Activated T-helper 1 cell treated with anti-CD3 and anti-CD28 coated beads, Interleukin-2, amount 50 U/mL, for 16 hours (primary cell): ENCODE measurements around the gene AGTRAP.

Experiments
- DNase-seq, 2 donors: peaks; one replicate each; pipeline ENCODE4 v3.0.0-alpha.2; 2020; ENCODE audit warnings: low read depth in 1 of 2, low spot score in 1 of 2

AGTRAP gene

DNA sequence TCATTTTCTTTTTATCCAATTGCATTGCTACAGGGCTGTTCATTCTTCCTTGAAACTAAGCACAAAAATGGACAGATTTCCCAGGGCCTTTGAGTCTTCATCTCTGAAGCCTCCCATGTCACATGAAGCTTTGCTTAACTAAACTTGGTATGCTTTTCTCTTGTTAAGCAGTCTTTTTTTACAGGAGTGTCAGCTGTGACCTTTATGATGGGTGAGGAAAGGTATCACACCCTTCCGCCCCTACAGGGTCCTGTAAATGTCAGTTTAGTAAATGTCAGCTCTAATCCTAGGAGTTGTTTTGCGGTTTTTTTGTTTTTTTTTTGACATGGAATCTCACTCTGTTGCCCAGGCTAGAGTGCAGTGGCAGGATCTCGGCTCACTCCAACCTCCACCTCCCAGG lies 2.6 kb upstream of the AGTRAP start:
- DNase-seq, result no peak

DNA sequence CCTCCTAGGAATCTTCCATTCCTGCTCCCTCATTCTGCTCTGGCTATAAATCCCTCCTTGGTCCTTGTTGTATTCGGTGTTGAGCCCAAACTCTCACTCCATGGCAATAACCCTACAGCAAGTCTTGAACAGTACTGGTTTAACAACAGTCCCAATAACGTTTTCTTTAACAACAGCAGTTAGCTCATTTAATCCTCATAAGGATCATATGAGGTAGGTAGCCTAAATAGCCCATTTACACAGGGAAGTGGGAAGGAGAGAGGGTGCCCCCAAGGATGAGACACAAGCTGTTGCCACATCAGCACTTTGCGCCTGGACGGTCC lies 444 bp upstream of the AGTRAP start:
- DNase-seq, result no peak

DNA sequence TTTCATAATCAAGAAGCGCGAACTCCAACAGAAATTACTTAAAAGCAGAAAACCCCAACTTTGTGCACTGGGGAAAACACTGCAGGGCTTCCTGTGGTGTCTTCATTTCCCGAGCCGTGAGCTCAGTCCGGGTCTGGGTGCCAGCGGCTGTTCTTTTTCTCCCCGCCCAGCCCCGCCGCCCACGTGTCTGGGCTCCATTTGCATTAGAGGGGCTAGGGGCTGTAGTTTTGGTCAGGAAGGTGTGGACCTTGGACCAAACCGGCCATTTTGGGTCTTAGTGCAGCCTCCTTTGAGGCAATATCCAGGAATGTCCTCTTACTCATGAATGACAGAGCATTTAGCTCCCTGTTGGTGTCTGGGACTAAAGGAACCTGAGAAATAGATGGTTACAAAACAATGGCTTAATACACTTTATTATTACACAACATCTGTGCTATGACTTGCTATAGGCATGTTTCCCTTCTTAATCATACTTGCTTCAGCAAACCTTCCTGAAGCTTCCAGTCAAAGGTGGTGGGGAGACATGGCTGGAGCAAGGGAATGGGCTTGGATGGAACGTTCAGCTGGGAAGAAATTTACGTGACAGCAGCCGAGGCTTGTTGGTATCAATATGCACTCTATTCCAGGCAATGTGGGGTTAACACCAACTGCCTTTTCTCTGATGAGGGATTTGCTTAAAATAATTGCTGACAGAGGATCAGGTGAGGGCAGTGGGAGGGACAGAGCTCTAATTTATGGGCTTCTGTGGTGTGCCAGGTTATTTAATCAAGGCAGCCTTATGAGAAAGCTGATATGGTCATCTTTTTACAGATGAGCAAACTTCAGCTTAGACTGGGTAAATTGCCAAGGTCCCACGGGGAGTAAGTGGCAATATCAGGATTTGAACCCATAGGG lies 1.1 kb downstream of the AGTRAP start:
- DNase-seq, result peak; percentile 8 to 21

DNA sequence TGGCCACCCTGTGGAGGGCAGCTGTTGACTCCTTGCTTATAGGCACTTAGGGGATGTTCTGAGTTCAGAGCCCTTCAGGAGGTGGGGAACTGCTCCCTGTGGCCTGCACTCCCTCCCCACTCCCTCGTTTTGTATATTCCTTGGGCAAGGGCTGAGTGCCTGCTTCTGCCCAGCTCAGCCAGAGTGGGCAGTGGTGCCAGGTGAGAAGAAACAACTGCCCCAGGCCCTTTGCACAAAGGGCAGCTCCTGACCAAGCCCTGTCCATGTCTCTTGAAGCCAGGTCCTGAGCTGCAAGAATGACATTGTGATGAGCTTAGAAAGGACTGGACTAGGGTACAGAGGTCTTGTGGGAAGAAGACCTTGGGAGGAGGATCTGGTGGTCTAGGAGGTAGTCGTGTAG lies 2.2 kb downstream of the AGTRAP start:
- no peak for DNase-seq

DNA sequence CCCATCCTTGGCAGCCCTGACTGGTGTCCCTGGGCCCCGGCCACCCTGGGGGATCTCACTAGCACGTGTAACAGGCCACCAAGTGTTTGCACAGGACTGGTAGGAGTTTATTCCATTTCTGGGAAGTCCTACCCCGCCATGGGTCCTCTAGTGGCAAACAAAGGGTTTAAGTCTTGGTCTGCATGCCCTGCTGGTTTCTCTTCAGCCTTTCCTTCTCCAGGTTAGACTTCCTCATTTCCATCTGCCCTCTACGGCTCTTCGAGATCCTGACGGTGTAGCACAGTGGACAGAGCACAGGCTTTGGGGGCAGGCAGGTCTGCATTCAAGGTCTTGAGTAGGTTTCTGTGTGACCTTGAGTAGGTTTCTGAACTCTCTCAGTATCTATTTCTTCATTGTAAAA lies 2.8 kb downstream of the AGTRAP start:
- no peak for DNase-seq

DNA sequence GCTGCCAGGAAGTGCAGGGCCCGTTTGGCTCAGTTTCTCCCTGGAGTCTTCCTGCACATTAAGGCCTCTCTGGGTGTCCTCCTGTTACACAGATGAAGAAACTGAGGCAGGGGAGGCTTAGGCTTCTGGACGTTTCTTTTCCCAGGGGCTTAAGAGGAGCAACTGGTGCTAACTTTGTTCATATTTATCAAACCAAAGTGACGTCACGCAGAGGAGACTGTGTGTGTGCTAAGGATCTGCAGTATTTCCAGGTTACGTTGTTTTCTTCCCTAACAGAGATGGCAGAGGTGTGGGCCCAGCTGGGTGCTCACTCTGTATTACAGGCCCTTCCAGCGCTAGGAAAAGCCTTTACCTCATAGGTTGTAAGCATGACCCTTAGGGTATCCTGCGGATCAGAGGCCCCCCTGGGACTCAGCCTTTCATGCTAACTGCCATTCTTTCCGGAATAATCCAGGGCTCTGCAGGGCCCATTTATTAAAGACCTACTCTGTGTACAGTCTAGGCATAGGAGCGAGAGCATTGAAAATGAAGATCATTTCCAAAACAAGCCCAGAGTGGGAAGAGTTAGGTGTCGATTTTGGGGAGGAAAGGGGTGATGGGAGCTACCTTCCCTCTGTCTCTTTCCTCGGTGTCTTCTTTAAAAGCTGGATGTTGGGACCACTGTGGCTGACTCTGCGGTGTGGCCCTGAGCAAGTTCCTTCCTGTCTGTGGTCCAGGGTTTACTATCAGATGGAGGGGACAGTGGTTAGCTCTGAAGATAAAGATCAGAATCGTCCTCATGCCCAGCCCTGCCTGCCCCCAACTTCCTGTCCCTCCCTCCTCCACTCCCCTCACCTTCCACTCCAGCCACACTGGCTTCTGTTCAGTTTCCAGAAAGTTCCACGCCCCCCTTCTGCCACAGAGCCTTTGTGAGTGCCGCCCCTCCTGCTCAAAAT lies 4.6 kb downstream of the AGTRAP start:
- DNase-seq, result no peak

DNA sequence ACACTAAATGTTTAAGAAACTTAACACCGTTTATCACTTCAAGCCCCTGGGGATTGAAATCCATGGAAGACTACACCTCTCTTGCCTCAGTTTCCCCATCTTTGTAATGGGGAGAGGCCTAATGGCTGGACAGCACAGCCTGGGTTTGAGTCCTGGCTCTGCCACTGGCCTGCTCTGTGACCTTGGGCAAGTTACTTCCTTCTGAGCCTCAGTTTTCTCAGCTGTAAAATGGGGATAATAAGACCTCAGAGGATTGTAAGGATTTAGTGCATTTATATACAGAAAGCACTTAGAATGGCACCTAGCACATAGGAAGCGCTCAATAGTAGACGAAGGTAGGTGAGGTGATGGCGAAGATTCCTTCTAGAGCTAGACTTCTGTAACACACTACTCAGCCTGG lies 5.5 kb downstream of the AGTRAP start:
- no peak for DNase-seq

DNA sequence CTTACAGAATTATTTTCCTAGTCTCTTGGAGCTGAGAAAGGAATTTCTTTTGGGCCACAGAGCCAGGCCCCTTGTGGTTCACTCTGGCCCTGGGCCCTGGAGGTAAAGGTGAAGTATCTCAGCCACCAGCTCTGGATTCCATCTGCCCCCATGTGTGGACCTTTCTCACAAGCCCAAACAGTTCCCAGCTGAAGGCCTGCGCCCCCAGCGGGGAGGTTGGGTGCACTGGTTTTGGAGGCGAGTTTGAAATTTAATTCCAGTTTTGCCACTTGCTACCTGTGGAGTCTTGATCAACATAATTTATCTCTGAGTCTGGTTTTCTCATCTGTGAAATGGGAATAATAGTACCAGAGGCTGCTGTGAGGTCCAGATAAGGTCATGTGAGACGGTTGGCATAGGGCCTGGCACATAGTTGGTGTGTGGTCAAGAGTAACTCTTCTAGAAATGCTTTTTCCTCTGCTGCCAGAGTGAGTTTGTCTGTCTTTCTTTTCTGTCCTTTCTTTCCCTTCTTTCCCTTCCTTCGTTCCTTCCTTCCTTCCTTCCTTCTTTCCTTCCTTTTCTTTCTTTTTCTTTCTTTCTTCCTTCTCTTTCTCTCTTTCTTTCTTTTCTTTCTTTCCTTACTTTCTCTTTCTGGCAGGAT lies 6.1 kb downstream of the AGTRAP start:
- no peak for DNase-seq

DNA sequence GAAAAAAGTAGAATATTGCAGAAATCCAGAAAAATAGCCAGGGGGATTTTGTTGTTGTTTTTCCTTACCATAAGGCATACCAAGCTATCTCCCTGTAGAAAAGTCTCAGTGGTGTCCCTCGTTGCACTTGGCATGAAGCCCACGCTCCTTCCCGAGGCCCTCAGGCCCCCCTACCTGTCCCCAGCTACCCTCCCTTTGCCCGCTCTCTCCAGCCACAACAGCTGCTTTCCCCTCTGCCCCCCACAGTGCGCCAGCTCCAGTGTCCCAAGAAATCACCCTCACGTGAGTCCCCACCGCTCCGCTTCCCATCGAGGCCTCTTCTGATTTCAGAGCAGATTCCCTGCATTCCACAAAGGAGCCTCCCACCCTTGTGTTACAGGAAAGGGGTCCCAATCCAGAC lies 8.4 kb downstream of the AGTRAP start:
- no peak for DNase-seq

DNA sequence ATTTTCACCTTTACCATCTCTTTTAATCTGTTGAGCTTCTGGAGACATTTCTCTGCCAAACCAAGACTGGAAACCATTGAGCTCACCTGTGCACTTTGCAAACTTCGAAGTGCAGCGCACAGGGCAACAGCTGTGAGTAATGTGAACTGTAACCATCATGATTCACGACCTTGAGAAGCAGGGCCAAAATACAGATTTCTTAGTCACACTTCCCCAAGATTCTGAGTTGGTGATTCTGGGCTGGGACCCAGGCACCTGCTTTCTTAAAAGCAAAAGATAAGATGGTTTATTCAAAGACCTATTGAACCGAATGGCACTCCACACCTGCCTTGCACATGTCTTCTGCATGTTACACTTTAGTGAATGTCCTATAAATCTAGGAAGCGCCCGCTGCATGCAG lies 10.2 kb downstream of the AGTRAP start:
- no peak for DNase-seq

DNA sequence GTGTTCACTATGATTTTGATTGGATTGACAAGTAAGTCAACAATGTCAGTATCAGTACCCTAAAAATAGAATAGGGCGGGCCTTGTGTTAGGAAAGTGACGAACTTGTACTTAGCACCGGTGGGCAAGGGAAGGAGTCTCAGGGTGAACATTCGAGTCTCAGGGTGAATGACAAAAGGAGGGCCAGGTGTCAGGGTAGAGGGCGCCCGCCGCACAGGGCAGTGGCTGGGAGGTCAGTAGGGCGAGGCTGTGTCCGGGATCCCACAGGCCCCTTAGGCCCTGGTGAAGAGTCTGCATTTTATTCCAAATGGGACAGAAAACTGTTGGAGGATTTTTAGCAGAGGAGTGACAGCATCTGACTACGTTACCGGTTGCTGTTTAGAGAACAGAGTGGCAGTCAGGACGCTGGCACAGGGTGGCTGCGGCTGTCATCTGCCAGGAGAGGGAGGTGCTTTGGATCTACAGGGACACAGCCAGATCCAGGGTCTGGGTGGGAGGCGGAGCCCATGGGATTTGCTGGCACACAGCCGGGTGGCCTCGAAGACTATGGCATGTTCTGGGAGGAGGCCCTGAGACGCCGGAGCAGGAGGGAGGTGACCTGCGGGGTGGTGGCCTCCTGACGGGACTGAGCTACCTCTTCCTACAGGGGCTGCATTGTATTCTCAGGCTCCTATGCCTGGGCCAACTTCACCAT lies 11.0 kb downstream of the AGTRAP start:
- no peak for DNase-seq

DNA sequence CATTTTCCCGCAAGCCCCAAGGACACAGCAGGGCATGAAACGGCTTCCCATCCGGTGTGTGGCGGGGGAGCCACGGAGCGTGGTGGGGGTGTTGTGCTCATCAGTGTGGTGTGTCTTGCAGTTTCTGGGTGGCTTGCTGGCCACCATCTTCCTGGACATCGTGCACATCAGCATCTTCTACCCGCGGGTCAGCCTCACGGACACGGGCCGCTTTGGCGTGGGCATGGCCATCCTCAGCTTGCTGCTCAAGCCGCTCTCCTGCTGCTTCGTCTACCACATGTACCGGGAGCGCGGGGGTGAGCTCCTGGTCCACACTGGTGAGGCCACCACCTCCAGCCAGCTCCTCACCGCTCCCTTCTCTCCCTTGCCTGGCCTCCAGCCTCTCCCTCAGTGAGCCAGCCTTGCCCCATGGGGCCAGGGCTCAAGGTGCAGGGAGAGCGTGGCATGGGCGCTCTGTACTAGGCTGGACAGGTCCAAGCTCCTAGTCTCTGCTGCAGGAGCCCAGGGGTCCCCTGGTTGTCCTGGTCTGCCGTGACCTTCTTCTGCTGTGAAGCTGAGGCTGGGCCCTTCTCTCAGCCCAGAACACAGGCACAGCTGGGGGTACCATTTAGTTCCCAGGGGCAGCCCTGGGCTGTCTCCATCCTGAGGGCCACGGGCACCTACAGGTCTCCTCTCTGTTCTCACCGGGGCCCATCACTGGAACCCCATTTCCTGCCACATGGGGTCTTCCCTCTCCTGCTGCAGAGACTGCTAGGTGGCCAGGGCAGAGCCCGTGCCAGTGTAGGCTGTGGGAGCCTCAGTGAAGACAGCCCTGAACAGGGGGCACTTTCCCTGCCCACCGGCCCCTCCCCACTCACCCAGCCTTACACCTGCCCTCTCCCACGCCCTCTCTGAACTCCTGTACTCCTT lies 12.6 kb downstream of the AGTRAP start:
- no peak for DNase-seq

DNA sequence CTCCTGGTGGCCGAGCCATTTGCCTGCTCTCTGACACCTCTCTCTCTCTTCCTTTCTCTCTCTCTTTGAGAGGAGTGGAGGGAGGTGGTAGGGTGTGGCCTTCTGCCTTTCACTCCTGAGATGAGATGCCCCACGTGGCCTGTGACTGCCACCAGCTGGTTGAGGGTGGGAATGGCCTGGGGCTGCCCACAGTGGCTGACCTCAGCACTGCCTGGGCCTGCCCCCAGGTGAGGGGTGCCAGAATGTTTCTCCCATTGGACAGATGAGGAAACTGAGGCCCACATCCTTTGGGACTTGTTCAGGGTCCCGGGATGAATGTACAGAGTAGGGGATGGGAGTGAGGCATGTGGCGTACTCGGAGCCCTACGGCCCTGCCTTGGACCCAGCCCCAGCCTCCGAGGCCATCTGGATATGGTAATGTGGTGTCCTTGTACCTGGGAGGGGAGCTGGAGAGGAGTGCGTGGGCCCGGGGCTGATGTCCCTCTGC lies 13.3 kb downstream of the AGTRAP start:
- peak in 1 of 2 donors; percentile 16 for DNase-seq

DNA sequence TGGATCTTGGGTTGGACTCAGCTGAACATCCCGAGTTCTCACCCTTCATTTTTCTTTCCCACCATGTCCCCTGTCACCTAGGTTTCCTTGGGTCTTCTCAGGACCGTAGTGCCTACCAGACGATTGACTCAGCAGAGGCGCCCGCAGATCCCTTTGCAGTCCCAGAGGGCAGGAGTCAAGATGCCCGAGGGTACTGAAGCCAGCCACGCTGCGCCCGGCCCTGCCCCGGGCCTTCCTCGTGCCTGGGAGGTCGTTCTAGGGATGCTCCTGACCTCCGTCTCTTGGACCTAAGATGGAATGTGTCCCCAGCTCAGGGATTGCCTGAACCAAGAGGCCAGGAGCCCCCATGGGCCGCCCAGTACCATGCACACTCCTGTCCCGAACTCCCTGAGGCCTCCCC lies 14.1 kb downstream of the AGTRAP start:
- no peak for DNase-seq

DNA sequence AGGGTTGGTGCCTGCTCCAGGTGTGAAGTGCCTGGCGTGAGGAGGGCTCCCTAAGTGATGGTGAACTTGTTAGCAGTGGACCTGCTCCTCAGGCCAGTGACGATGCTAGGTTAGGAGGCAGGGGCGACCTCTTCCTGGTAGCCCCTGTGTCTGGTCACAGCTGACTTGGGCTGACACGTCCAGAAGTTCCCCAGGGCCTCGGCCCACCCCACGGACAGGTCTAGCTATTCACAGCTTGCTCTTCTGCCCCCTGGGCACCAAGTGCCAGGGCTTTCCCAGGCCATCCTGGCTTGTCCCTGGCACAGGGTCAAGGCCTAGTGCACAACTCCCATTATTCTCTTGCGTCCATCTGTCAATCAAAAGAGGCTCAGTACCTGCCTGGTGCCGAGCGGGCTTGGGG lies 15.2 kb downstream of the AGTRAP start:
- DNase-seq, result no peak

DNA sequence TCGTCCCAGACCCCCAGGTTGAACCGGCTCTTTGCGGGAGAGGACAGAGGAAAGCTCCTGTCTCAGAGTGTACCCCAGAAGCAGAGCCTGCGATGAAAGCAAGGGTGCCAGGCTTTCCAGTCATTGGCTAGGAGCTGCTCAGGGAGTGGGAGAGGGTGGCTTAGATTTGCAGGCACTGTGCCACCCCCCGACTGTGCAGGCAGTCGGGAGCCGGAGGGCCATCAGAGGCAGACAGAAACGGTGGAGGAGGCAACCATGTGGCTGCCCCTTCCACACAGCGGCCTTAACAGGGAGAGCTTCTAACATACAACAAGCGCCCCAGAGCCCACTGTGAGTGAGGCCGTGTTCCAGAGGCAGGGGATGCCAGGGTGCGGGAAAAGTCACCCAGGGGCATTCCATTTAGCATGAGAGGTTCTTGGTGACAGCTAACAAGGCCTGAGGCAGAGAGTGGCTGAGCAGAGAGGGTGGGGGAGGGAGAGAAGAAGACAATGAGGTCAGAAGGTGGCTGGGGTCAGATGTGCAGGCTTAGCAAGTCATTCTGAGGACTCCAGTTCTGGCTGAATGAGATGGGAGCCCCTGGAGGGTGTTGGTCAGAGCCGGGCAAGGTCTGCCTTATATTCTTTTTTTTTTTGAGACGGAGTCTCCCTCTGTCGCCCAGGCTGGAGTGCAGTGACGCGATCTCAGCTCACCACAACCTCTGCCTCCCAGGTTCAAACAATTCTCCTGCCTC lies 16.6 kb downstream of the AGTRAP start:
- no peak for DNase-seq

DNA sequence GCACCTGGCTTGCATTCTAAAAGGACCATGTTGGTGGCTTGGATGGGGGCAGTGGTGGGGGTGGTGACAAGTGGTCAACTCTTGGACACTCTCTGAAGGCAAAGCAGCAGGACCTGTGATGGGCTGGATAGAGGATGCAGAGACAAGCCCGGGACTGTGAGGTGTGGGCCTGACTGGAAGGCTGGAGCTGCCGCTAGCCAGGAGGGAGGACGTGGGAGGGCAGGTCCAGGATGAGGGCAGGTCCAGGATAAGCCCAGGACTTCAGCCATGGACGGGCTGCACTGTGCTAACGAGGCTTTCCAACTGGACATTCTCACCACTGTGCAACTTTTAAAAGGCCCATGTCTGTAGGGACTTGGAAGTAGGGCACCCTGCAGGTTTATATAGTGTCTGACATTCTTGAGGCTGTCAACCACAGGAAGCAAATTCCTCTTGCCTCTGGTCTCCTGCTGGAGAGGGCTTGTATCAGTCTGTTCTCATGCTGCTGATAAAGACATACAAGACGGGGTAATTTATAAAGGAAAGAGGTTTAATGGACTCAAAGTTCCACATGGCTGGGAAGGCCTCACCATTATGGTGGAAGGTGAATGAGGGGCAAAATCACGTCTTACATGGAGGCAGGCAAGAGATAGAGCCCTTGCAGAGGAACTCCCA lies 17.7 kb downstream of the AGTRAP start:
- DNase-seq, result no peak

DNA sequence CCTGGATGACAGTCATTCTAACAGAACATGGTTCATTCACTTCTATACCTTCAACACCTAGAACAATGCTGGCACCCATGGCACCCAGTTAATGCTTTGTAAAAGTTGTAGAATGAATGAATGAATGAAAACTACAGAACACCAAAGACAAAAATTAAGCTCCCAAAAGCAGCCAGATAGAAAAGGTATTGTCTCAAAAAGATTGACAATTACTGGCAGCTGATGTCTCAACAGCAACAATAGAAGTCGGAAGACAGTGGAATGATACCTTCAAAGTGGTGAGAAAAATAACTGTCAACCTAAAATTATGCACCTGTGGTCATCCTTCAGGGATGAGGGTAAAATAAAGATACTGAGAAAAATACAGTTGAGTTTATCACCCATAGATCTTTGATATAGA lies 21.1 kb downstream of the AGTRAP start:
- no peak for DNase-seq

DNA sequence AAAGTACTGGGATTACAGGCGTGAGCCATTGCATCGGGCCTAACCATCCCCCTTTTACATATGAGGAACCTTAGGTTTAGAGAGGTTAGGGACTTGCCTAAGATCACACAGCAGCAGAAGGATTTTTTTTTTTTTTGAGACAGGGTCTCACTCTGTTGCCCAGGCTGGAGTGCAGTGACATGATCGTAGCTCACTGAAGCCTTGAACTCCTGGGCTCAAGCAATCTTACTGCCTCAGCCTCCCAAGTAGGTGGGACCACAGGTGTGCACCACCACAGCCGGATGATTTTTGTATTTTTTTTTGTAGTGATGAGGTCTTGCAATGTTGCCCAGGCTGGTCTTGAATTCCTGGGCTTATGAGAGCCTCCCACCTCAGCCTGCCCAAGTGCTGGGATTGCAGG lies 23.9 kb downstream of the AGTRAP start:
- no peak for DNase-seq
